ENCODE measurements around the gene NPFFR1. TPM values are rescaled to one million over a fixed set of nuclear protein-coding genes. Genes with fewer than 3 reads are reported as not detected.

NPFFR1 gene, protein sequence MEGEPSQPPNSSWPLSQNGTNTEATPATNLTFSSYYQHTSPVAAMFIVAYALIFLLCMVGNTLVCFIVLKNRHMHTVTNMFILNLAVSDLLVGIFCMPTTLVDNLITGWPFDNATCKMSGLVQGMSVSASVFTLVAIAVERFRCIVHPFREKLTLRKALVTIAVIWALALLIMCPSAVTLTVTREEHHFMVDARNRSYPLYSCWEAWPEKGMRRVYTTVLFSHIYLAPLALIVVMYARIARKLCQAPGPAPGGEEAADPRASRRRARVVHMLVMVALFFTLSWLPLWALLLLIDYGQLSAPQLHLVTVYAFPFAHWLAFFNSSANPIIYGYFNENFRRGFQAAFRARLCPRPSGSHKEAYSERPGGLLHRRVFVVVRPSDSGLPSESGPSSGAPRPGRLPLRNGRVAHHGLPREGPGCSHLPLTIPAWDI
- not detected for polyA plus RNA-seq (ENCODE audit: low read depth in 6 of 6)

DNA sequence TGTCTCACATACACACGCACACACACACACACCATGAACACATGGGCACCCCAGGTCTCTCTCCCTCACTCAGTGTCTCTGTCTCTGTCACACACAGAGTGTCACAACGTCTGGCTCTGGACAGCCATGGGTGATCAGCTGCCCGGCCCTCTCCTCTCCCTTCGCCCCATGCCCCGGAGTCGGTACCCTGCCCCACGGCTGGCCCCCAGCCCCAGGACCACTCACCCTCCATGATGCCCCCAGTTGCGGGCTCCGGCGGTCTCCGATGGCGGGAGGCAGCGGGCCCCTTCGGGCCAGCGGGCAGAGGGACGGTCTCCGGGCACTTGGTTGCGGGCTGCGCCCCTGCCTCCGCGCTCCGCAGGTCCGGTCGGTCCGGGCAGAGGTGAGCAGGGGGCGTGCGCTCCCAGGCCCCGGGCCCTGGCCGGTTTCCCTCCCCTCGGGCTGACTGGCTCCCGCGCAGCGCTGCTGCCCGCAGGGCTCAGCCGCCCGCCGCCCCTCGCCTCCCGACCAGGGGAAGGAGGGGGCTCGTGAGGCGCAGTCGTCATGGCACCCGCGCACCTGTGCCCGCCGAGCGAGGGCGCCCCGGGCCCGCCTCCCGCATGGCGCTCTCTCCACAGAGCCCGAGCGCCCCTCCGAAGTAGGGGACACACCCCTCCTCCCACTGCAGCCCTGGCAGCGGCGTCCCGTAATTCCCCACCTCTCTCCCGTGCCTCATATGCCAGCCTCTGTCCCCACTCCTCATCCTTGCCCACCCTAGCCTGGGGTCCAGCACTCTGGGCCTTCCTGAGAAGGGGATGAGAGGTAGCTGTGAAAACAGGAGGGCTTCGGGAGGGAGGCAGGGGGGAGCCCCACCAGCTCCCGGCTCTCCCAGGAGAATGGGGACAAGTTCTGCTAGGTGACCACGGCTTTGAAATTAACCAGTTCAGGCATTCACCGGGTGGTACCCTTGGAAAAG is at the start of gene NPFFR1:
Gene NPFFR1 (minus strand): TSS at position 560 of the 955 bp plus-strand sequence. CDS start 328 bp downstream, at position 232.
- Mint-ChIP-seq H3K4me3 (peak within 1 kb of the TSS in 4 of 8 donors; percentile 4 to 20 (median 12)), H3K9me3 (peaks cover 0 to 11% (median 7%) of the 10 kb centered on the region in 7 donors), H3K4me1 (peaks cover 0 to 4% (median 4%) of the 10 kb centered on the region in 3 donors), H3K27ac (no peak within 1 kb of the TSS), H3K36me3 (peaks cover 0 to 4% of the 10 kb centered on the region in 2 donors), H3K27me3 (peaks cover 51 to 86% (median 86%) of the 10 kb centered on the region in 3 donors)
- ATAC-seq (ENCODE audit: low read depth in 2 of 2) (peak; percentile 23 to 57), DNase-seq (no peak)

DNA sequence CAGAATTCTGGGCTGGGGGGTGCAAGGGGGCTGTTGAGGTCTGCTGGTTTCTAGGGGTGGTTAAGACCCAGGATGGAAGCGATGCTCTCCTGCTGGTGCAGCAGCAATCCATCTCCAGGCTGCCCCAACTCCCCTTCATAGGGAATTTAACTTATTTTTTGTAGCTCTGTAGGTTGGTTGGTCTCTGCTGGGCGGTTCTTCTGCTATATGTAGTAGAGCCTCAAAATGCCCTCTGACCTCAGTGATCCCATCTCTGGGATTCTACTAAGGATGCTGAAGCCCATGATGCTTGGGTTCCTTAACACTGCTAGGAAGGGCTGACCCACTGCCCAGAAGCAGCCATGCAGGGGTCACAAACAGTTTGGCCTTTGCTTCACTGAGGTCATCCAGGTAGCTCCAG is 49.5 kb upstream of the NPFFR1 start:
- peaks cover 72 to 98% (median 84%) of the 10 kb centered on the region in 3 donors for H3K27me3 Mint-ChIP-seq
- ATAC-seq (ENCODE audit: low read depth in 2 of 2): no peak
- peaks cover 0 to 4% of the 10 kb centered on the region in 2 donors for H3K36me3 Mint-ChIP-seq
- H3K27ac Mint-ChIP-seq: no peak overlapping the region
- DNase-seq: no peak
- no peak overlapping the region for H3K4me3 Mint-ChIP-seq
- H3K9me3 Mint-ChIP-seq: peaks cover 0 to 3% (median 0%) of the 10 kb centered on the region in 7 donors
- peaks cover 29 to 46% (median 33%) of the 10 kb centered on the region in 3 donors for H3K4me1 Mint-ChIP-seq

DNA sequence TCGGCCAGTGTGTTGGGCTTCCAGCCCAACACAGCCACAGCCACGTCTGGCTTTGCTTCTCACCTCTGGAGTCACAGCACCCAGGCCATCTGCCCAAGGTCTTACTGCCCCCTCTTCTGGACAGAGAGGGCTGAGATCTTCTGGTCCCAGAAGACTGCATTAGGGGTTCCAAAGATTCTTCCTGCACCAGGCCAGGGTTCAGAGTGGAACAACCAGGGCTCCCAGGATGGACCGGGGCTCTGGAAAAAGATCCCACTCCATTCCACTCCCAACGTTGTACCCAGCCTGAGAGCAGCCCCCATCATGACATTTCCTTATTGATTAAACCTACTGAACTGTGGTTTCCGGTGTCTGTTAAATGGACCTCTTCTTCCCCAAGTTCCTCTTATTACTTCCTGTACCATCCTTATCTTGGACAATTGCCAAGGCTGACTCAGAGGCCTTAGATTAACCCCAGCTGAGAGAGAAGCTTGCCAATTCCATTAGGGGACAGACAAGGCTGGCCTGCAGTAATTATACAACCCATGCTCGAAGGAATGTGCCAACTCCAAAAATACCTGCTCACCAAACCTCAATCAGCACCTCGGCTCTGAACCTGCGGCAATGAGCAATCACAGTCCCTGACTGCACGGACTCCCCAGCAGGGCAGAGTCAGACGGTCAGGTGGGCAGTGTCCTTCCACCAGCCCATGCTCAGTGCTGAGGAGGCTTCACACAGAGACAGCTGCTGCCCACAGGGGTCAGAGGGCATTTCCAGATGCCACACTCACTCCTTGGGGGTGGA is 47.9 kb upstream of the NPFFR1 start:
- Mint-ChIP-seq H3K36me3 (peaks cover 0 to 3% of the 10 kb centered on the region in 2 donors), H3K9me3 (peaks cover 0 to 3% (median 0%) of the 10 kb centered on the region in 7 donors), H3K27ac (peak overlapping the region in 4 of 6 donors; percentile 27 to 65 (median 54)), H3K4me3 (peak overlapping the region in 7 of 8 donors; percentile 5 to 86 (median 60)), H3K27me3 (peaks cover 64 to 90% (median 79%) of the 10 kb centered on the region in 3 donors), H3K4me1 (peaks cover 31 to 36% (median 33%) of the 10 kb centered on the region in 3 donors)
- peak; percentile 67 for DNase-seq
- peak; percentile 94 to 96 for ATAC-seq (ENCODE audit: low read depth in 2 of 2)

DNA sequence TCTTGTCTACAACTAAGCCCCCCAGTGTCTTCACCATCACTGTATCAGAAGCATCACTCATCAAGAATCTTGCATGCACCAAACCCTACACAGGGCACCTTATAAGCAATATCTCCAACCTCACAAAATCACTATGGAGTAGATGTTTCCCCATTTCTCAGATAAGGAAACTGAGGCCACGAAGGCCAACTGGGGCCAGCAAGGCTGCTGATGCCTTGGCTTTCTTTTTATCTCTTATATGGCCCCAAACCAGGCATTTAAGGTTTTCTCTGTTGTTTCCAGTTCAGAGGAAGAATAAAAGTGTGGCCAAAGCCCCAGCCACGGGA is 47.3 kb upstream of the NPFFR1 start:
- Mint-ChIP-seq H3K4me3 (peak overlapping the region in 2 of 8 donors; percentile 37 to 63), H3K36me3 (no peaks in the 10 kb centered on the region), H3K27ac (peak overlapping the region in 4 of 6 donors; percentile 27 to 65 (median 54)), H3K4me1 (peaks cover 32 to 35% (median 33%) of the 10 kb centered on the region in 3 donors), H3K9me3 (peaks cover 0 to 3% (median 0%) of the 10 kb centered on the region in 7 donors), H3K27me3 (peaks cover 59 to 90% (median 79%) of the 10 kb centered on the region in 3 donors)
- ATAC-seq (ENCODE audit: low read depth in 2 of 2) (no peak), DNase-seq (no peak)

DNA sequence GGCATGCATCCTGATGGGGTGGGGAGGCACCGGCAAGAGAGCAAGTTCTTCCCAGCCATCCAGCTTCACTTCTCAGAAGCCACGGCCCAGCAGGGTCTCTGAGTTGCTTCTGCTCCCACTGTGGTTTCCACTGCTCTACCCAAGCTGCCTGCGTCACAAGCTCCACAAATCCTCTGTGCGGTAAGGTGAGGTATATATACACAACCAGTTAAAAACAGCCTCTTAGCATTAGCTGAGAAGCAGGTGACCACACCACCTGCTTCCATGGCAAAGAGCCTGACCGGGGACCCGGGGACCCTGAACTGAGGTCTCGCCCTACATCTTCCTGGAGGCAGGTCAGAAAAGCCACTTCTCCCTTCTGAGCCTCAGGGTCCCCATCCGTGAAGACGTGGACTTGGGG is 46.9 kb upstream of the NPFFR1 start:
- DNase-seq (no peak), ATAC-seq (ENCODE audit: low read depth in 2 of 2) (no peak)
- Mint-ChIP-seq H3K36me3 (no peaks in the 10 kb centered on the region), H3K27ac (peak overlapping the region in 1 of 6 donors; percentile 9), H3K9me3 (peaks cover 0 to 3% (median 0%) of the 10 kb centered on the region in 7 donors), H3K27me3 (peaks cover 57 to 89% (median 78%) of the 10 kb centered on the region in 3 donors), H3K4me1 (peaks cover 33 to 40% (median 36%) of the 10 kb centered on the region in 3 donors), H3K4me3 (peak overlapping the region in 2 of 8 donors; percentile 32 to 54)

DNA sequence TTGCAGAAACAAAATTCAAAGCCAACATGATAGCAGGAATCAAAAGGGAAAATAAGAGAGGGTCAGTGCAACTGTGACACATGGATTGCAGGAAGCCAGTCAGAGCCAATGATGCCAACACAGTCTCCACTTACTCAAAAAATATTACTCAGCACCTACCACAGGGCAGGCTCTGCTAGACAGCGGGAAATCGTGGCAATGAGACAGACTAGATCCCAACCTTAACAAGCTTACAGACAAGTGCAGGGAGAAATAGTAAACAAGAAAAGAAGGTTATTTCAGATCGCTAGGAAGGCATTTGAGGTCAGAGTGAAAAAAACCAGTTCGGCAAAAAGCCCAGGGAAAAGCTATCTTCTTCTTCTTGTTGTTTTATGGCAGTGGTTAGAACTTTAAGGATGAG is 45.2 kb upstream of the NPFFR1 start:
- Mint-ChIP-seq H3K36me3 (no peaks in the 10 kb centered on the region), H3K27ac (no peak overlapping the region), H3K4me1 (peaks cover 39 to 57% (median 49%) of the 10 kb centered on the region in 3 donors), H3K27me3 (peaks cover 59 to 72% (median 67%) of the 10 kb centered on the region in 3 donors), H3K4me3 (no peak overlapping the region), H3K9me3 (peaks cover 0 to 3% (median 0%) of the 10 kb centered on the region in 7 donors)
- no peak for ATAC-seq (ENCODE audit: low read depth in 2 of 2)
- DNase-seq: no peak

DNA sequence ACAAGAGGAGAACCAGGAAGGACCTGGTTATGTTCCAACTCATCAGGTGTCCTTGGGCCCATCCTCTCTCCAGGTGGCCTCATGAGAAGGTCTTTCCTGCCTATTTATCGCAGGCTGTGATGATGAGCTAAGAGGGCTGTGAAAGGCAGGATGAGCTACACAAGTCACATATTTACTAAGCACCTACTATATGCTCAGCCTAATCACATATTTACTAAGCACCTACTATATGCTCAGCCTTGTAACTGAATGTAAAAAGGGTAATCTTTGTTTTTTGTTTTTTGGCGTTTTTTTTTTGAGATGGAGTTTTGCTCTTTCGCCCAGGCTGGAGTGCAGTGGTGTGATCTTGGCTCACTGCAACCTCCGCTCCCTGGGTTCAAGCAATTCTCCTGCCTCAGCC is 44.2 kb upstream of the NPFFR1 start:
- DNase-seq (no peak), ATAC-seq (ENCODE audit: low read depth in 2 of 2) (no peak)
- Mint-ChIP-seq H3K27me3 (peaks cover 55 to 63% (median 60%) of the 10 kb centered on the region in 3 donors), H3K27ac (no peak overlapping the region), H3K4me1 (peaks cover 48 to 67% (median 57%) of the 10 kb centered on the region in 3 donors), H3K9me3 (peaks cover 0 to 3% (median 0%) of the 10 kb centered on the region in 7 donors), H3K4me3 (no peak overlapping the region), H3K36me3 (no peaks in the 10 kb centered on the region)

DNA sequence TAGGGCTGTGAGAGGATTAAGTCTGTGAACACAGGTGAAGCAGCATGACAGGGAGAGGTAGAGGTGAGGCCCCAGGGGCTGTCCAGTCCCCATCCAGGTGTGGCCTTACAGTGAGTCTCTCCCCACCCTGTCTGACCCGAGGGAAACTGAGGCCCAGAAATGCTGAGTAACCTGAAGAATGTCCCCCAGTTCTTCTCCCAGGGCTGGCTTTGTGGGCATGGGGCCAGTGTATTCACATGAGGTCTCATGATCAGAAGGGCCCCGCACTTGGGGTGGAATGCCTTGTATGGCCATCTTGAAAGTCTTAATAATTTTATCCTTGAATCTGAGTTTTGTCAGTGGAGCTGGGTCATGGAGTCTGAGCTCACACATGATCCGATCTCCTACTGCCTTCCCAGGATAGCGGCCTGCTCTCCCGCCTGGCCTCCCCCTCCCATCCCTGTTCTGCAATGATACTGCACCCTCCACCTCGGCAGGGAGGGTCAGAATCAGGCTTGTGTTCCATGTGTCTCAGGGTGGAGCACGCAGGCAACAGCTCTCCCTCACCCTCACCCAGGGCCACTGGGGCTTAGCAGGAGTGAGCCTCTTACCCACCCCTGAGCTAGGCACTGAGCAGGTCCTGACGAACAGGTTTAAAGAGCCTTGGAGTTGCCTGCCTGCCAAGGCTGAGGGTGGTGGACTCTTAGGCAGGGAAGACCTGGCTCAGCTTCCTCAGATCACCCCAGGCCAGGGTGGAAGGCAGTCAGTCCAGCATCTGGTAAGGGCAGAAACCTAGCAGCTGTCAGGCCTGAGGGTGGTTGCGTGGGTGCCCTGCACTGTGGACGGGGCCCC is 41.4 kb upstream of the NPFFR1 start:
- no peaks in the 10 kb centered on the region for H3K36me3 Mint-ChIP-seq
- ATAC-seq (ENCODE audit: low read depth in 2 of 2) (no peak), DNase-seq (no peak)
- peak overlapping the region in 1 of 6 donors; percentile 26 for H3K27ac Mint-ChIP-seq
- H3K9me3 Mint-ChIP-seq: no peaks in the 10 kb centered on the region
- peaks cover 34 to 36% (median 36%) of the 10 kb centered on the region in 3 donors for H3K27me3 Mint-ChIP-seq
- H3K4me1 Mint-ChIP-seq: peaks cover 32 to 44% (median 35%) of the 10 kb centered on the region in 3 donors
- peak overlapping the region in 3 of 8 donors; percentile 43 to 73 (median 48) for H3K4me3 Mint-ChIP-seq

DNA sequence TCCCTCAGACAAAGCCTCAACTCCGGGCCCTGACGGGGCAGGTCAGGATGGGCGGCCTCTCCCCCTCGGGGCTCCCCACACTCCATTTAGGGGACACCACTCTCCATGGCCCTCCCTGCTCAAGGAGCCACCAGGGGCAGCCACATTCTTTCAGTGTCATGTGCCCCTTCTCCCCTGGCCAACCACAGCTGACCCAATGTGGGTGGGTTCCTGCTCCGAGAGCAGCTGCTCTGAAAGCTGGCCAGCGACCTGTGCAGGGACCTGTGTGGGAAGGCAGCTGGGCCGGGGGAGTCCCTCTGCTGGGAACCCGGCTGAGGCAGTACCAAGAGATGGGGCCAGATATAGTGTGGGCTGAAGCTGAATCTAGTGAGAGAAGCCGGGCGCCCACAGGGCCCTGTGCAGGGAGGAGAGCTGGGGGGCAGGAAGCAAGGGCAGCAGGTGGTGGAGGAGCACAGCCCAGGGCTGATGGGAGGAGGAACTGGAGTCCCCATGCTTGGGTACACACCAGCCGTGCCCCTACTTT is 40.6 kb upstream of the NPFFR1 start:
- no peaks in the 10 kb centered on the region for H3K9me3 Mint-ChIP-seq
- H3K27me3 Mint-ChIP-seq: peaks cover 26 to 30% (median 28%) of the 10 kb centered on the region in 3 donors
- no peaks in the 10 kb centered on the region for H3K36me3 Mint-ChIP-seq
- DNase-seq: peak; percentile 19
- peaks cover 32 to 40% (median 33%) of the 10 kb centered on the region in 3 donors for H3K4me1 Mint-ChIP-seq
- ATAC-seq (ENCODE audit: low read depth in 2 of 2): peak; percentile 78 to 79
- no peak overlapping the region for H3K27ac Mint-ChIP-seq
- peak overlapping the region in 6 of 8 donors; percentile 22 to 73 (median 46) for H3K4me3 Mint-ChIP-seq

DNA sequence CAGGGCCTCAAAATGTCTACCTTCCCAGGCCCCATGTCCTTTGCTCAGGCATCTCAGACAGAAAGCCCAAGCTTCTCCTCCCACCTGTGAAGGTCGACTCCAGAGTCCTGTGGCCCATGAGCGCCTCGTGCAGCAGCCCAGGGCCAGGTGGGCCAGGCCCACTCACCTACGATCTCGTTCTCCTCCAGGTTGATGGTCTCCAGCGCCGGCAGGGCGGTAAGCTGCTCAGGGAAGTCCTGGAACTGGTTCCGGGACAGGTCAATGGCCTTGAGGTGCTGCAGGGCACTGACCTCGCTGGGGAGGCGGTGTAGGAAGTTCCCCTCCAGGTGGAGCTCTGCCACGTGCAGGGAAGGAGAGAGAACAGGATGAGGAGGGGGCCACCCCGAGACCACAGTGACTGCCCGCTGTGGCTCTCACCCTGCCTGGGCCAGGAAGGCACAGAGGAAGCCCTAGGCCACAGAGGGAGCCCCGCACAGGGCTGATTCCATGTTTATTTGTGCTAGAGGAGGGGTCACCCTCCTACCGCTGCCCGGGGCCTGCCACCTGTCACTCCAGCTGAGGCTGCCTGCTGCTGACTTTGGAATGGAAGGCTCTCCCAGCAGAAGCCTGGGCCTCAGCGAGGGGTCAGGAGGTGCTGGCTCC is 40.0 kb upstream of the NPFFR1 start:
- peak overlapping the region in 2 of 6 donors; percentile 21 to 86 for H3K27ac Mint-ChIP-seq

DNA sequence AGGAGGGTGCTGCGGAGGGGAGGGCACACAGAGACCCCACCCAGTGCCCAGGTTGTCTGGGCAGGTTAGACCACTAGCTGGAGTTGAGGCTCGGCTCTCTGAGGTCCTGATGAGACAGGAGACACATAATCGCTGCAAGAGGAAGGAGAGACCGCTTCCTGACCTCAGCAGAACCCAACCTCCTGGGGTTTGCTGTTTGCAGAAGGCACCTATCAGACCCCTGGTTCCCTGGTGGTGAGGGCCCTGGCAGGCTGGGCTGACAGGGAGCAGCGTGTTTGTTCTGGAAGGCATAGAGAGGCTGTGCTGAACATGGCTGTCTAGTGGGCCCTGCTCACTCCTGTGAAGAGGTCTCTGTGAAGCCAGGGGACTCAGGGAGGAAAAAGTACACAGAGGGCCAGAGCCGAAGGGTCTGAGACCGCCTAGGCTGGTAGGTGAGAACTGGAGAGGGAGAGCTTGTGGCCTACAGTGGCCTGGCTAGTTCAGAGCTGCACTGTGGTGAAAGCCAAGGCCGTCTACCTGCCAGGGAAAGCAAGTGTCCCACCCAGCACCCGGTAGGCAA is 39.4 kb upstream of the NPFFR1 start:
- ATAC-seq (ENCODE audit: low read depth in 2 of 2): peak; percentile 22 to 34
- DNase-seq: no peak
- Mint-ChIP-seq H3K4me3 (peak overlapping the region in 7 of 8 donors; percentile 11 to 79 (median 56)), H3K27me3 (peaks cover 17 to 23% (median 18%) of the 10 kb centered on the region in 3 donors), H3K4me1 (peaks cover 32 to 40% (median 33%) of the 10 kb centered on the region in 3 donors), H3K27ac (no peak overlapping the region), H3K36me3 (no peaks in the 10 kb centered on the region), H3K9me3 (no peaks in the 10 kb centered on the region)

More for the DNA sequence above, 40.0 kb upstream of the NPFFR1 start:
- Mint-ChIP-seq H3K27me3 (peaks cover 21 to 26% (median 22%) of the 10 kb centered on the region in 3 donors), H3K4me3 (peak overlapping the region in 5 of 8 donors; percentile 2 to 56 (median 48)), H3K36me3 (no peaks in the 10 kb centered on the region), H3K9me3 (no peaks in the 10 kb centered on the region), H3K4me1 (peaks cover 32 to 40% (median 33%) of the 10 kb centered on the region in 3 donors)
- DNase-seq (no peak), ATAC-seq (ENCODE audit: low read depth in 2 of 2) (no peak)
